Thyroid gland (tissue), 4 donors: Measurements from ENCODE around the gene SORL1. TPM values are rescaled to one million over a fixed set of nuclear protein-coding genes. Genes with fewer than 3 reads are reported as not detected.

Experiments used
- DNase-seq, 2 donors: peaks; one replicate each; pipeline ENCODE4 v3.0.0-alpha.2; 2019
- H3K27ac ChIP-seq, 3 donors: fragments of 200-600 bp; sonication (generic); 1 replicate in 2 of 3; 2 replicates in 1 of 3; pipeline ENCODE4 v1.5.1; 2016 to 2019; ENCODE audit warnings: mild to moderate bottlenecking in 1 of 3, moderate library complexity in 1 of 3
- H3K27me3 ChIP-seq: fragments of 200-600 bp; sonication (generic); one replicate; pipeline ENCODE4 v1.5.1; 2019
- H3K36me3 ChIP-seq, 2 donors: fragments of 200-600 bp; sonication (generic); one replicate each; pipeline ENCODE4 v1.5.1; 2016 to 2019
- H3K4me1 ChIP-seq, 2 donors: fragments of 200-600 bp; sonication (generic); one replicate each; pipeline ENCODE4 v1.5.1; 2017 to 2019
- H3K4me3 ChIP-seq, 3 donors: fragments of 200-600 bp; sonication (generic); replicated peaks in 1 of 3; 1 replicate in 2 of 3; 2 replicates in 1 of 3; pipeline ENCODE4 v1.5.1; 2016; ENCODE audit warnings: mild to moderate bottlenecking in 1 of 3
- H3K9me3 ChIP-seq: fragments of 200-600 bp; sonication (generic); one replicate; pipeline ENCODE4 v1.5.1; 2017
- POLR2A ChIP-seq, 2 donors: fragments of 450-650 bp; IDR thresholded peaks; one replicate each; pipeline ENCODE4 v1.6.1; 2017; ENCODE audit warnings: antibody characterized with exemption in 2 of 2, mild to moderate bottlenecking in 2 of 2, moderate library complexity in 1 of 2
- WGBS, 2 donors: methylation state at CpG; one replicate each; pipeline ENCODE4 v1.1.5; 2017; 5-methylcytosine and 5-hydroxymethylcytosine counted together
- intact Hi-C: fragments of 100-400 bp; cut with DNase I; formaldehyde crosslinking; loops from one replicate; pipeline ENCODE4 v1.15.1; 2023
- total RNA-seq, 4 donors: library from RNA; depleted of rRNA; stranded (reverse); fragments of >200 nt; gene quantifications; one replicate each; pipeline ENCODE4 v1.2.3, GENCODE V29; 2016
- TF ChIP-seq, protein P1 (sequence below), 6 experiments: fragments of 200-600 bp in 3 of 6; fragments of 450-650 bp in 3 of 6; sonication (generic) in 3 of 6; IDR thresholded peaks; one replicate each; pipeline ENCODE4 v1.5.1; 2016 to 2019; ENCODE audit warnings: antibody characterized with exemption in 6 of 6, mild to moderate bottlenecking in 2 of 6, inconsistent platforms in 1 of 6, moderate library complexity in 1 of 6

The SORL1 gene
- total RNA-seq, 4 donors from 2014 or later: 19.6 to 73.8 (median 53.6) TPM

DNA sequence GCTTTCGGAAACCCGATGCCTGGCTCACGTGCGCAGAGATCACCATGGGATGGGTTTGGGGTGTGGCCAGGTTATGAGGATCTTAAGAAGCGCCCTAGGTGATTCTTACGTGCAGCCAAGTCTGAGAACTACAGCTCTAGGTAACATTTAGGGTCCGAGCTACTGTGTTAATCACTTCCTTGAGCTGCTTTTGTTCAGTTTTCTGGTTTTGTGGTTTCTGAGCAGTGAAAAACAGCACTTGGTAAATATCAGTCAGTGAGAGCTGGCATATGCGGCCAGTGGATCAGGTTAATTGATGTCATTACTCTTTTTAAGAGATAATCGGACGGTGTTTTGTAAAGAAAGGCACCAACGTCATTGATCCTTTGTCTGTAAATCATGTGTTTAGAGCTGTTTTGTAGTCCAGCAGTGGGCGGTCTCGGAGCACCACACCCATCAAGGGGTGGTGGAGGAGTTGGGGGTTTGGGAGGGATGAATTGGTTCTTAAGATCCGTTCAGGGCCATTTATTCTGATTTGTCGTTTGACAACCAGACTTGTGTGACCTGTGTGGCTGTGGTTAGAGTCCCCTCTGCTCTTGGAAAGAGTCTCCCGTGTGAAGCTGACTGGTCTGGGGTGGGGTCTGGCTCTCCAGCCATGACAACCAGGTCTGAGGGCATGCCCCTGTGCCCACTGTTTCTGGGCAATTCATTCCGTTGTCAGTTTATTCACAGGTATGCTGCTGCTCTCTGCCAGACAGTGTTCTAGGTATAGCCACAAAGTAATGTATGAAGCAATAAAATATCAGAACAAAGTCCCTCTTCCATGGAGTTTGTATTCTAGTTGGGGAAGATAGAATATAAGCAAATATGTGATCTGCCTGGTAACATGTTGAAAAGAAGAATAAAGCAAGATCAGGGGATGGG, 62.6 kb downstream of the SORL1 start:
- intact Hi-C loops: no loop called here
- TF ChIP-seq, protein P1, sequence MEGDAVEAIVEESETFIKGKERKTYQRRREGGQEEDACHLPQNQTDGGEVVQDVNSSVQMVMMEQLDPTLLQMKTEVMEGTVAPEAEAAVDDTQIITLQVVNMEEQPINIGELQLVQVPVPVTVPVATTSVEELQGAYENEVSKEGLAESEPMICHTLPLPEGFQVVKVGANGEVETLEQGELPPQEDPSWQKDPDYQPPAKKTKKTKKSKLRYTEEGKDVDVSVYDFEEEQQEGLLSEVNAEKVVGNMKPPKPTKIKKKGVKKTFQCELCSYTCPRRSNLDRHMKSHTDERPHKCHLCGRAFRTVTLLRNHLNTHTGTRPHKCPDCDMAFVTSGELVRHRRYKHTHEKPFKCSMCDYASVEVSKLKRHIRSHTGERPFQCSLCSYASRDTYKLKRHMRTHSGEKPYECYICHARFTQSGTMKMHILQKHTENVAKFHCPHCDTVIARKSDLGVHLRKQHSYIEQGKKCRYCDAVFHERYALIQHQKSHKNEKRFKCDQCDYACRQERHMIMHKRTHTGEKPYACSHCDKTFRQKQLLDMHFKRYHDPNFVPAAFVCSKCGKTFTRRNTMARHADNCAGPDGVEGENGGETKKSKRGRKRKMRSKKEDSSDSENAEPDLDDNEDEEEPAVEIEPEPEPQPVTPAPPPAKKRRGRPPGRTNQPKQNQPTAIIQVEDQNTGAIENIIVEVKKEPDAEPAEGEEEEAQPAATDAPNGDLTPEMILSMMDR (IDR thresholded peaks at IDR 0.05): no peak
- no peak for TF ChIP-seq POLR2A (IDR thresholded peaks at IDR 0.05)

DNA sequence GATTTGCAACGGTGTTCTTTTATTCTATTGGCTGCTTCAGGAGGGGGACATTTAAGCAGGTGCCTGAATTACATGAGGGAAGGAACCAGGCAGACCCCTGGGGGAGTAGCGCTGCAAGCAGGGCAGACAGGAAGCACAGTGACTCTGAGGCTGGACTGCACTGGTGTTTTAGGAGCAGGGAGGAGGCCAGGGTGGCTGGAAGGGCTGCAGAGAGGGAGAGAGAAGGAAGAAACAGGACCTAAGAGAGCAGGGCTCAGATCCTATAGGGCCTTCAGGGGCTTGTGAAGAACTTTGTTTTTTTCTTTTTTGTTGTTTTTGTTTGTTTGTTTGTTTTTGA, 63.2 kb downstream of the SORL1 start:
- H3K4me1 ChIP-seq: no peaks in the 10 kb centered on the region
- TF ChIP-seq, protein P1 (IDR thresholded peaks at IDR 0.05): no peak
- no peak for TF ChIP-seq POLR2A (IDR thresholded peaks at IDR 0.05)
- H3K9me3 ChIP-seq: no peaks in the 10 kb centered on the region
- H3K4me3 ChIP-seq: no peak overlapping the region
- no peaks in the 10 kb centered on the region for H3K27me3 ChIP-seq
- H3K27ac ChIP-seq: no peak overlapping the region
- WGBS, 2 donors: 76 to 82% methylated on average over 2 of the region's 2 CpGs
- intact Hi-C loops: no loop called here
- no peaks in the 10 kb centered on the region for H3K36me3 ChIP-seq
- DNase-seq: no peak

More for the DNA sequence above, 62.6 kb downstream of the SORL1 start:
- H3K4me3 ChIP-seq: no peak overlapping the region
- no peak overlapping the region for H3K27ac ChIP-seq
- no peaks in the 10 kb centered on the region for H3K36me3 ChIP-seq
- H3K27me3 ChIP-seq: no peaks in the 10 kb centered on the region
- WGBS, 2 donors: 89 to 90% methylated on average over 15 to 17 of the region's 17 CpGs
- no peaks in the 10 kb centered on the region for H3K9me3 ChIP-seq
- no peak for DNase-seq
- H3K4me1 ChIP-seq: no peaks in the 10 kb centered on the region

DNA sequence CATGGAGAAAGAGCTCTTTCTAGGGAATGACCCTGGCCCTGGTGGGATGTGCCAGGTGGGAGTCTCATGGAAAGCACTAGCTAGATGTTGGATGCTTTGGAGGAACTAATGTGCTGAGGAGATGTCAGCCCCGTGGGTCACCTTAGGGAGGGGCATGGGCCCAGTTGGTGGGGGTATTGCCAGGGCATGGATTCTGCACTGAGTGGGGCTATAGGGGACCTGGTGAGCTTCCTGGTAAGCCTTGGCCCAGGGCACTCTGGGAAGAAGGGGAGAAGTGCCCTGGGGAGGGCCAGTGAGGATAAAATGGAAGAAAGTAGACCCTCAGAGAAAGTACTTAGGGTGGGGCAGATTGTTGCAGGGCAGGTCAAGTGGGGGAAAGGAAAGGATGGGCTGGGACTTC, 65.9 kb downstream of the SORL1 start:
- intact Hi-C loops: no loop called here
- Histone ChIP-seq H3K4me1 (no peaks in the 10 kb centered on the region), H3K9me3 (no peaks in the 10 kb centered on the region), H3K27me3 (no peaks in the 10 kb centered on the region), H3K36me3 (no peaks in the 10 kb centered on the region), H3K27ac (no peak overlapping the region), H3K4me3 (no peak overlapping the region)
- DNase-seq: no peak
- TF ChIP-seq POLR2A (IDR thresholded peaks at IDR 0.05): no peak
- TF ChIP-seq, protein P1 (IDR thresholded peaks at IDR 0.05): no peak
- WGBS, 2 donors: 79 to 100% methylated on average over 1 of the region's 1 CpG

DNA sequence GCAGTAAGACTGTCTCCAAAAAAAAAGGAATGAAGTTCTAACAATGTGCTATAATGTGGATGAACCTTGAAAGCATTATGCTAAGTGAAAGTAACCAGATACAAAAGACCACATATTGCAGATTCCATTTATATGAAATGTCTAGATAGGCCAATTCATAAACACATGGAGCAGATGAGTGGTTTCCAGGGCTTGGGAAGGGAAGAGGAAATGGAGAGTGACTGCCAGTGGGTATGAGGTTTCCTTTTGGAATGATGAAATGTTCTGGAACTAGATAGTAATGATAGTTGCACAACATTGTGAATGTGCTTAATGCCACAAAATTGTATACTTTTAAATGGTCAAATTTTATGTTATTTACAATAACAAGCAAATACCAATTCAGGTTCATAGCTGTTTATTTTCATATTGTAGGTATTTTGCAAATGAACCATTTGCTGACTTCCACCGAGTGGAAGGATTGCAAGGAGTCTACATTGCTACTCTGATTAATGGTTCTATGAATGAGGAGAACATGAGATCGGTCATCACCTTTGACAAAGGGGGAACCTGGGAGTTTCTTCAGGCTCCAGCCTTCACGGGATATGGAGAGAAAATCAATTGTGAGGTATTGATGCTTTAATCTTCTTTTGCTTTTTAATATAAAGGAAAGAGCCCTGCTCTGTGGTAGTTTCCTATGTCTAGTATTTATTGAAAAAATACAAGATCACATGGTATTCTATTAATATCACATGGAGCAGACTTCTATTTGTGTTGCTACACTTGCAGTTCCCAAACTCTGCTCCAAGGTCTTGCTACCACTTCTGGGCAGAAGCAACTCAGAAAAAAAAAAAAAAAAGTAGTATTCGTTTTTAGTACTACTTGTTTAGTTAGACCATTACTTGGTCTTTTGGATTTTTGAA, 68.4 kb downstream of the SORL1 start:
- Histone ChIP-seq H3K27me3 (no peaks in the 10 kb centered on the region), H3K27ac (no peak overlapping the region), H3K36me3 (no peaks in the 10 kb centered on the region), H3K4me3 (no peak overlapping the region), H3K4me1 (no peaks in the 10 kb centered on the region), H3K9me3 (no peaks in the 10 kb centered on the region)
- no peak for TF ChIP-seq POLR2A (IDR thresholded peaks at IDR 0.05)
- intact Hi-C loops: no loop called here
- no peak for DNase-seq
- WGBS, 2 donors: 85 to 86% methylated on average over 4 of the region's 4 CpGs

DNA sequence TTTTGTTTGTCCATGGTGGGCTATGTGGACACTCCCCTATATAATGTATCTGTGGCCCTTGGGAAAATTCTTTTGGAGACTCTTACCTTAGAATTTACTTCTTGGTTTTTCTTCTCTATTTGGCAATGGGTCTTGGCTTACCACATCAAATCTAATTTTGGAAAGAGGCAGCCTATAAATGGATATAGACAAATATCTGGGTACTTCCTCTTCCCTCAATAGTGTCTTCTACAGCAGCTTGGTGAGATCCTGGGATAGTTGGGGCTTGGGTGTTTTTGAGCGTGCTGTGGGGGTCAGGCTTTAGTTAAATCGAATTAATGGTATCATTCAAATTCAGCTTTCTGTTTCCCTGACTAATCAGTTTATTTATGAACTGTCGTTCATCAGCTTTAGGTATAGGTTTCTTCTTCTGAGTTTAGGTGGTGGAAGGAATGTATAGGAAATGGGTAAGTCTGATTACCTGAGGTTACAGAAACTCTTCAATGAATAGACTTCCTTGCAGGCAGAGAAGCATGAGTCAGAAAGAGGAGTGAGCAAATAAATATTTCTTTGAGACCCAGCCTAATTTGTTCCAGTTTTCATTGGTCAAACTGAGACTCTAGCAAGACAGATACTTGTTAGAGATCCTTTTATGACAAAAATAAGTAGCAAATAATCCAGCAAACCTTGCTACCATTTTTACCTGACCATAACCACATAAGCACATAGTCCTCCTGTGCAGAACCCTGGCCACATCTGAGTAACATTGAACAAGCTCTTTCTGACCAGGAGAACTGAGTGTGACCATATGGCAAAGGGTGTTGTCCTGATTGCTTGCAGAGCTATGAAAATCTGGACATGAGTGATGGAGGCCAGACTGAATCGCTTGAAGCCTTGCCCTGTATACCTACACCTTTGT, 69.3 kb downstream of the SORL1 start:
- intact Hi-C loops: no loop called here
- Histone ChIP-seq H3K4me3 (no peak overlapping the region), H3K27ac (no peak overlapping the region)

More for the DNA sequence above, 69.3 kb downstream of the SORL1 start:
- DNase-seq: no peak
- TF ChIP-seq POLR2A (IDR thresholded peaks at IDR 0.05): no peak
- TF ChIP-seq, protein P1 (IDR thresholded peaks at IDR 0.05): no peak
- Histone ChIP-seq H3K36me3 (no peaks in the 10 kb centered on the region), H3K27me3 (no peaks in the 10 kb centered on the region), H3K9me3 (no peaks in the 10 kb centered on the region), H3K4me1 (no peaks in the 10 kb centered on the region)
- 90% methylated on average over 4 of the region's 4 CpGs for WGBS, 2 donors
